Adrenal gland (tissue), 5 donors: ENCODE data around the gene CCHCR1.

ENCODE experiments used
- CTCF ChIP-seq, 6 experiments: fragments of 450-650 bp in 4 of 6; fragments of 200-600 bp in 2 of 6; sonication (generic) in 1 of 6; IDR thresholded peaks; 1 replicate in 5 of 6; 2 replicates in 1 of 6; pipeline versions ENCODE4 v1.5.1 to v1.8.0; 2016 to 2021; ENCODE audit warnings: antibody characterized with exemption in 6 of 6, mild to moderate bottlenecking in 2 of 6, moderate library complexity in 1 of 6
- POLR2A ChIP-seq, 2 donors: fragments of 450-650 bp; IDR thresholded peaks; one replicate each; pipeline ENCODE4 v1.6.1; 2017; ENCODE audit warnings: antibody characterized with exemption in 2 of 2, mild to moderate bottlenecking in 2 of 2, moderate library complexity in 1 of 2
- donor health status: DM: no; HTN: no; CAD: no.

- TF ChIP-seq CTCF (IDR thresholded peaks at IDR 0.05) = no peak
- no peak for TF ChIP-seq POLR2A (IDR thresholded peaks at IDR 0.05)
These were observed 11.0 kb upstream of the CCHCR1 start for GRCh38 chr6:31168606-31169005.
